GM19395 (cell line): ENCODE data around the gene STAMBP.
"Not testable (repeated sequence)": the region's sequence is repeated elsewhere in the genome, so short reads cannot be mapped to it uniquely, and the experiment has no call there.

Experiments used
- ATAC-seq: cut with Tn5 transposase; IDR thresholded peaks from one replicate; pipeline ENCODE4 v1.9.1; 2021; ENCODE audit warnings: mild to moderate bottlenecking, moderate library complexity; ENCODE audit not compliant: unreplicated experiment

STAMBP gene

DNA sequence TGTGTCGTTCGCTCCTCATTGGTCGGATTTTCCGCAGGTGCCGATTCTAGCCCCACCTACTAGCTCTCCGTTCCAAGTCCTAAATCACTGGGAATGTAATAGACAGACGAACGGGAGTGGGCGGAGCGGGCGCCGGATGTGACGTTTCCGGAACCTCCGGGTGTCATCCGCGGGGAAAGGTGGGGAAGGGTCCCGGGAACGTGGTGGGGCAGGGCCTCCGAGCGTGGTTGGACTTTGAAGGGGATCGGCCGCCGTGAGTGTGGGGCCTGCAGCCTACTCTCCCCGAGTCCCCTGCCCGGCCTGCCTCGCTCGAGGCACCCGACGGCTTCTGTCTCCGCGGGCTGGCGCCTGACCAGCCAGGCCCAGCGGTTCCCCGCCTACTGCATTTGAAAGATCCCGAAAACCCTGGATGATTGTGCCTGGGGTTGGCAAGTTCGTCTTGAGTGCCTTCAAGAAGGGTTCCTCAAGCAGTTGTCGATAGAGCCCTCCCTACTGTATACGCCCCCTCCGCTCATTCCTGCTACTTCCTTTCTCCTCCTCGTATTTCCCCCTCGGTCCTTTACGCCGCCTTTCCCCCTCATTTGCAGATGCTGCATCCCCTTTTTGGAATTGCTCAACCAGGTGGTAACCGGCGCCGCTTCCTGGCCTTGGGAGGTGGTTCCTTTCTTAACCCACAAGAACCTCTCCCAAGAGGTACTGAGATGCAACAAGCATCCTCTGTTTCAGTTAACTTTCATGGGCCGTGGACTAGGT, at the start of gene STAMBP:
STAMBP (plus strand) TSS at position 144 of the 753 bp plus-strand sequence. CDS start 1,896 bp downstream, outside the sequence.
- peak; percentile 82 for ATAC-seq

DNA sequence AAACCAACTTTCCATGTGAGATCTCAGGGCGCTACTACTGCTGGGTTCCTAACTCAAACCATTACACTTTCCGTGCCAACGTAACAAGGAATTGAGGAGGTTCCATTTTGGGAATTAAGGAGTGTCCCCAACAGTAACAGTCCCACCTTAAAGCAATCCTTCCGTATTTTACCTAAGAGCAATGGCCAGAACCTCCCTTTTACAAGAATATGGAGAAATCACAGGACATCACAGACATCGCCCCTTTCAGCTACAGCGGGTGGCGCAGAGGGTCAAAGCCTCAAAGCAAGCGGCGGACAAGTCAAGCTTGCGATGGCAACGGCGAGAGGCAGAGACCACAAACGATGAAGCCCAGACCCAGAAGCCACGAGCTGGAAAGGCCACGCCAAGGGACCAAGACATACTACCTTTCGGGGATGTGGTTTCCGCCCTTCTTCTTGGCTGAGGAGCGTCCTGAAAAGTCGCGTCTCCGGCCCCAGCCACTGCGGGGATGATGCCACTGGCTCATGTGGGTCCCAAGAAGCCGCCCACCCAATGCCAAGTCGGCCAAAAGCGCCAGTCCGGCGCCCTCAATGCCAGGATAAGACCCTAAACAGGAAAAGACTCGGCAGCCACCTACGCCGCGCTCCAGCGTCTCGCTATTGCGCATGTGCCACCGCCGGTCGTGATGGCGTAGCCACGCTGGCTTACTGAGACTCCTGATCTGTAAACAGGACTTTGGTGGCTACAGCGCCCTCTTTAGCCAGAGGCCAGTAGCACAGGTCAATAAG, 49.1 kb upstream of the STAMBP start, which contains the start of gene DUSP11:
DUSP11 (minus strand) TSS at position 637 of the 770 bp plus-strand sequence; CDS start at position 508, 129 bp downstream.
- peak; percentile 100 for ATAC-seq

DNA sequence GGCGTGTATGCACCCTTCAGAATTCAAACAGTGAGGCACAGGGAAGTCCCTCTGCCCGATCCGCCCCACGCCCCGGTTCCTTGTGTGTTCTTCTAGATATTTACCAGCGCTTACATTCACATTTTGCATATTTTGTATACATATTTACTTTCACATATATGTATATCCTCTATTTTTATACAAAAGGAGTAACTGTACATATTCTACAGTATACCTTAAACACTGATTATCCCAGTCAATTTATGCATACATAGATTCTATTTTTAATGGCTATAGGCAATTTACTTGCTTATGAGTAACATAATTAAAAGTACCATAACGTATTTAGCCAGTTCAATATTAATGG, 48.6 kb upstream of the STAMBP start:
- ATAC-seq = no peak

DNA sequence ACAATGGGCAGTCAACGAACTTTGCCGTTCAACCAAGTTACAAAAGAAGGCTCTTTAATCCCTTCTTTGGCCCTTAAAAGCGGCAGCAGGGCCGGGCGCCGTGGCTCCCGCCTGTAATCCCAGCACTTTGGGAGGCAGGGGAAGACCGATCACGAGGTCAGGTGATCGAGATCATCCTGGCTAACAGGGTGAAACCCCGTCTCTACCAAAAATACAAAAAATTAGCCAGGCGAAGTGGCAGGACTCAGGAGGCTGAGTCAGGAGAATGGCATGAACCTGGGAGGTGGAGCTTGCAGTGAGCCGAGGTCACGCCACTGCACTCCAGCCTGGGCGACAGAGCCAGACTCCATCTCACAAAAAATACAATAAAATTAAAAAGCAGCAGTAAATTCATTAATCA, 45.4 kb upstream of the STAMBP start:
- not testable (repeated sequence) for ATAC-seq

DNA sequence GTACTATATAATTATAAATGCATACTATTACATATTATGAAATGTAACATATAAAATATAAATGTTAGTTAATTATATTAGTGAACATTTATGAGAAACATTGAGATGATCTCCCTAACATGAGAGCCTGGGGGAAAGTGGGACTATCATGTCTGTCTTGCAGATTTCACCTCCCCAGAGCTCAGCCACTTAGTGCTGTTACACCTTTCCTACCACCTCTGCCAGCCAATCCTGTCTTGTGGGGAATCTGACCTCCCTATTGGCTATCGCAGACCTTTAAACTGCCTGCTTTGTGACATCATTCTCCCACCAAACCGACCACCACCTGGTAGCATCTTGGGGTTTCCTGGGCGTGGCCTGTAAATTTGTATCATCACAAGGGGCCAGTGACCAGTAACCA, 44.9 kb upstream of the STAMBP start, which contains the start of gene C2orf78:
C2orf78 (plus strand) TSS at position 301 of the 400 bp plus-strand sequence. CDS start 127 bp downstream, outside the sequence.
- ATAC-seq = not testable (repeated sequence)

DNA sequence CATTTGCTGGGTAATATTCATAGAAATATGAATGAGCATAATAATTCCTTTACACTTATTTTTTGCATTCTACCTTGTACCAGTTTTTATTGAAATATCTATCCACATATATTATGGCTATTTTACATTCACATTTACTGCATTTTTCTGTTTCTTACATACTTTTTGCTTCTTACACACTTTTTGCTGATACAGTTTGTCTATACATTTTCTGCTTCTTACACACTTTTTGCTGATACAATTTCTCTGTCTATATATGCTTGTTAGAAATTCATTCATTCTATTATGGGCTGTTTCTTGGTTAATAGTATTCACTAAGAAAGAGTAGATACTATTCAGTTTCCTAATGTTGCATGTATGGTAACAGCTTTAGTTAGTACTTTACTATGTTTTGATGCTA, 16.9 kb upstream of the STAMBP start:
- ATAC-seq = no peak

DNA sequence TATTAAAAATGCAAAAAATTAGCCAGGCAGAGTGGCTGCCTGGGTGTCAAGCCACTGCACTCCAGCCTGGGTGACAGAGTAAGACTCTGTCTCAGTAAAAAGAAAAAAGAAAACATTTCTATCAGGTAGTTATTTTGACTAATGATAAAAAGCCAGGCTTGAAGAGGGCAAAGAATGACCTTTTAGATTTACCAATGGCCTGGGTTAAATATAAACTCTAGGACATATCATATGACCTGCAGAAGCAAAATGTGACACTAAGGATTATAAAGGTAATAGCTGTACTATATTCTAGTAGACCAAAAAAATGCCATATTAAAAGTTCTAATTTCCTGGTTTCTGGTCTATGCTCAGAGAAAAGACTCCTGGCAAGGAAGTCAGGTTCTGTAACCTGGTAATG, 16.1 kb upstream of the STAMBP start:
- no peak for ATAC-seq

DNA sequence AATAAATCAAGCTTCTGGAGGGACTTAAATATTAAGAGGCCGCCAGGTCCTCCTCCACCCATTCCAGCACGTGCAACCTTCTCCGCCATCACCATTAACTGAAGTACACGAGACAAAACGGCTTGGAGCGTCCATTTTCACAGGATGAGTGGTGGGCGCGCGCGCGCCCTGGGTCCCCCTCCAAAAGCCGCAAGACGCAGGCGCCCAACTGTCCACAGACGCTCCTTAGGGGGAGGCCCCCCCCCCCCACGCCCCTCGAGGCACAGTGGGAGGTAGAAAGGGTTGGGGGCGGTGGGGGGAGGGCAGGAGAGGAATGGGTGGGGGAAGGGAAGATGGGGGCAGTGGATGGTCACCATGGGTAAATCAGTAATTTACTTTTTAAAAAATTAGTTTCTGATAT, 10.5 kb upstream of the STAMBP start:
- no peak for ATAC-seq

DNA sequence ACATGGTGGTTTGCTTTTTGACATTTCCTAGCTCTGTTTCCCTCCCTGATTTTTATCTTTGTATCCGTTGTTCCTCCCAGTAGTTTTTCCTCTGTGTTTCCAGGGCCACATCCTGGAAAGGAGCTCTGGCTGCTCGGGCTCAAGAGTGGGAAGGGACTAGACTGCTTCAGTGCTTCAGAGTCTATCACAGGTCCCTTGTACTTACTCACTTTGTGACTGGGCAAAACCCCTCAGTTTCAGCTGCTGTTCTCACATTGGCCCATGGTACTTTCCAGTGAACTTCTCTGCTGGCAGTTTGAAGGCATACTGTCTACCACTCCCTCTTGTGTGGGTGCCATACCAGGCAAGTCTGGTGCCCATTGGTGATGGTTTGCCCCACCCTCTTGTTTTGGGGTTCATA, 7.5 kb upstream of the STAMBP start:
- peak; percentile 74 for ATAC-seq

DNA sequence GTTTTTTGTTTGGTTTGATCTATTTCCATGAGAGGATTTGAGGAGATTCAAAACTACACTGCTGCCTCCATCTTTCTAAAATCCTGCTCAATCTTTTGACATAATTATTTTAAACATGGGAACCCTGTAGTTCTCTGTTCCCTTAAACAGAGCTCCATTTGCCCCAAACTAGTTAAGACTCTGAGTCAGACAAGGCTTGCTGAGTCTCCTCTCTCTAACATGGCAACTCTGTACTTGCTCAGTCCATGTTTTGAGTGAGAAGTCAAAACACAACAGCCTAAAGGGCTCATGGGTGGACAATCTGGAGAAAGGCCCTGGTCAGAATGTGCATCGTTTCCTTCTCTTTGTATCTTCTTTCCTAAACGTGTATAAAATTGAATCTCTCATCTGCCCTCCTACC, 7.1 kb upstream of the STAMBP start:
- no peak for ATAC-seq

DNA sequence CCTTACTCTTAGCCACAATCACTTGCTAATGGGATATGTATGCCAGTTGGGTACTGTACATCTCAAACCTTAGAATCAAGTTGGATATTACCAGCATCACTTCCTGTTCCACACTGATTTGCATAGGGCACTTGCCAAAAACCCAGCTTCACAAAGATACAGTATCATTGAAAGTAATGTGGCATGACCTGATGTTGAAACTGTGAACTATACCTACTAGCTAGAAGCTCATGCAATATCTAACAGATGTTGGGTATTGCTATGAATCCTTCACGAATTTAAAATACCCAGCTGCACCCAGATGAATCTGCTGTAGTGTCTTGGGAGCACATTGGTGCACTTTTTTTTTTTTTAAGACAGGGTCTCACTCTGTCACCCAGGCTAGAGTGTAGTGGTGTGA, 6.5 kb upstream of the STAMBP start:
- ATAC-seq = peak; percentile 57

DNA sequence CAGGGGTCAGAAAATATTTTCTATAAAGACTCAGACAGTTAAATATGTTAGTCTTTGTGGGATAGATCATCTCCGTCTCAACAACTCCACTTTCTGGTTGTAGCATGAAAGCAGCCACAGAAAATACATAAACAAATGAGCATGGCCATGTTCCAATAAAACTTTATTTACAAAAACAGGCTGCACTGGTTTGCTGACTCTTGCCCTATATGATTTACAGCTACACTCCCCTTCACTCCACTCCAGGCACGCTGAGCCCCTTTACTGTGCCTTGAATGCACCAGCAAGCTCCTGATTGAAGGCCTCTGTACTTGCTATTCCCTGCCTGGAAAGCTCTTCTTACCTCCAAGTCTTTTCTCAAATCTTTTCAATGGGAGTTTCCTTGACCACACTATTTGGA, 5.8 kb upstream of the STAMBP start:
- no peak for ATAC-seq

DNA sequence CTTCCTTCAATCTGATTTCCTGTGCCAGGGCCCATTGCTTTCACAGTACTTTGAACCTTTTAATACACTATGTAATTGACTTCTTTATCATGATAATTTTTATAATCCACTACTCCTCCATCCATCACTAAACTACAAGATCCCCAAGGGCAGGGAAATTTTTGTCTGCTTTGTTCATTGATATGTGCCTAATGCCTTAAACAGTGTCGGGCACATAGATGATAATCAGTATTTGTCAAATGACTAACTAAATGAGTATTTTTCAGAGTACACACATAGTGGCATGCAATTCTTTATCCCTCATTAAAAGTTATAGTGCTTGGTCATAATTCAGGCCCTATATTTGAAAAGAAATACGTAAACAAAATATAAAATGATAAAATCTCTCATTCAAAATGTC, 5.3 kb upstream of the STAMBP start:
- no peak for ATAC-seq

DNA sequence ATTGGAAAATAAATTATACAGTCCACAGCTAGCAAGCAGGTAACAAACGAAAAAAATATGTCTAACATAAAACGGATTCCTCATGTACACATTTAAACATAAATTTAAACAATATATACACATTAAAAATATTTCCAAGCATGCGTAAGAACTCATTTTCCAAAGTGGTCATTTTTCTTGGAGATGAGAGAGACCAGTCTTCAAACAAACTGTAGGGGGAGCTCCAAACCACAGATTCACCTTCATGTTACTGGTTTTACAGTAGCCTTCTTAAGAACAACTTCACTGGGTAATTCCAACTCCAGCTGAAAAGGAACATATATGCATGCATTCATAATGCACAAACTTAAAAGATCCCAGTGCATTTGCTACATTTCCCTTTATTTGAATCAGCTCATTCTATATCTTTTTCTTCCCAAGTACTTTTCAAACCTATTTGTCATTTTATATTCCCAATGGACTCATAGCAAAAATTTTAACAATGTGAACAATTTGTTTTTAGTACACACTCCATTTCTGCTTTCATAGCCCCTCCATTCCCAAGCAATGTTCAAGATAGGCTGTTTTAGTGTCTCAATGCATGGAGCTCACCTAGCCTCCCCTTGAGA, 4.7 kb upstream of the STAMBP start:
- ATAC-seq = no peak

DNA sequence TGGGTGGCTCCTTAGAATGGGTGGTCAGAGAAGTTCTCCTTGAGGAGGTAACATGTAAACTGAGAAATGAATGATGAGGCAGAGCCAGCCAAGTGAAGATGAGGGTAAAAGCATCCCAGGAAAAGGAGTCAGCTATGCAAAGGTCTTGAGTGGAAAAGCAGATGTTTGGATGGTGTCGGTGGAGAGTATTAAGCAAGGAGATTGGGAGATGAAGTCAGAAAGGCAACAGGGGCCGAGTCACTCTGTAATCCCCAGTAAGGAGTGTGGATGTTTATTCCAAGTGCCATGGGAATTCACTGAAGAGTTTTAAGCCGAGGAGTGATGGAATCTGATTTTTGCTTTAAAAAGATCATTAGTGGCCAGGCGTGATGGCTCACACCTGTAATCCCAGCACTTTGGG, 3.4 kb upstream of the STAMBP start:
- ATAC-seq = no peak

DNA sequence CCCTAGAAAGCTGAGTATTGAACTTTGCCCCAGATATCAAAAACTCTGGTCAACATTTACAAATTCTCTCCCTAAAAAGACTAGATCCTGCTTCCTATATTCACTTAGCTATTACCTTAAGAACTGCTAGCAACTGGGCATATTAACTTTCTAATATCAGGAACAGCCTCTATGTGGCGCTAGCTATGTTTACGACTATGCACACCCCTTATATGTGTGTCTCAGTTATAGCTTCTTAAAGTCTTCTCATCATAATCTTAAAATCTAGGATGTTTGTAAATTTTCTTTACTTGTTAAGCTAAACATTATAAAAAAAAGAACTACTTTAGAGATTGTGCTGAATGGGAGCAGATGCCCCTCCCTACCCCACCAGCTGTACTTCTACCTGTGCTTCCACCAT, 1.7 kb upstream of the STAMBP start:
- ATAC-seq = no peak

DNA sequence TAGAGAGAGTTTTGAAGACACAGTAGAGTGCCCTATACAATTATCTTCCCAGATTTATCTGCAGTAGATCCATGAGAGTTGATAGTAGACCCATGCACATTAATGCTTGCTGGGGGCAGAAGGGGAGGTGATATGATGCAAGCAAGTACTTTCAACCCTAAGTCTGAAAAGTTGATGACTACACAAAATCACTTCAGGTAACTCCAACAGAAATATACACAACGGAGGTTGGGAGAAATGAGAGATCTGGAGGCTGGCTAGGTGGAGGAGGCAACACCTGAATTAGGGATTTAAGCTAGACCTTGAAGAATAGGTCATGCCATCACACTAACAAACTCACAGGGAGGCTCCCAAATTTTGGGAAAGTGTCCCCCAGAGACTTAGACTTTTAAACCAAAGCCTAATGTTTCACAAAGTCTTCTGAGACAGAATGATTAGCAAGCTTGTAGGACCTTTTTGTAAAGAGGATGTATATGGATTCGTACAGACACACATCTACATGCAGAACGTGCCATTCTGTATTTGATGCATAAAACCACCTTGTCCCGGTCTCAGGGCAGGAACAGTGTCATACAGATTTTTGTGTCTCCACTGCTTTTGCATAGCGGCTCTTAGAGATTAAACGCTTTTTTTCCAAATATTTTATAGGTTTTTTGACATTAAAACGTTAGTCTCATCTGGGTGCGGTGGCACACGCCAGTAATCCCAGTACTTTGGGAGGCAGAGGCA, 937 bp upstream of the STAMBP start:
- no peak for ATAC-seq

DNA sequence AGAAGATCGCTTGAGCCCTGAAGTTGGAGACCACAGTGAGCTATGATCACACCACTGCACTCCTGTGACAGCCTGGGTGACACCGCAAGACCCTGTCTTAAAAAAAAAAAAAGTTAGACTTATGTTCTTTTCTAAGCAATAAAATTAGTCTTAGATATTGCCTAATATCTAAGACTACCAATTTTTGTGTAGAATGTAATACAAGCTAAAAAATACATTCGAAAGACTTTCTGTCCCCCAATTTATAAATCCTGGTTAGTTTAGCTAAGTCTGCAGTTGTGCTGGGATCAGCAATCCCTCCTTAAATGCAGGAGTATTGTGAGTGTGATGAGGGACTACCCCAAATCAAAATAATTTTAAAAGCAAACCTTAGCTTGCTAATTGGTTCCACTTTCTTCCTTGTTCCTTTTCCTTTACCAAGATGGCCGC, 358 bp upstream of the STAMBP start:
- ATAC-seq = no peak

DNA sequence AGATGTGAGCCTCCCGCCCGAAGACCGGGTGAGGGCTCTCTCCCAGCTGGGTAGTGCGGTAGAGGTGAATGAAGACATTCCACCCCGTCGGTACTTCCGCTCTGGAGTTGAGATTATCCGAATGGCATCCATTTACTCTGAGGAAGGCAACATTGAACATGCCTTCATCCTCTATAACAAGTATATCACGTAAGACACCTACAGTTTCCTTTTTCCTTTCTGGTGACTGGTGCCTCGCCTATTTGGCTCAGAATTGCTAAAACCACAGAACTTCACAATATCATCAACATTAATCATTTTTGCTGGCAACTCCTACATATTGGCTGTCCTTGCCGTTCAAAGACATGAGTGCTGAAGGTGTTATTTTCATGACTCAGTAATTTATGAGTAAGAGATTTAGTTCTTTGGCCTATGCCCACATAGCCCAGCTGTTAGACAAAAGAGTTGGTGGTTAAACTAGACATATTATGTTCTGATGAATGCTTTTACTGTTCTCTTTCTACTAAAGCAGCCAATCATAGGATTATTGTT, 2.2 kb downstream of the STAMBP start:
- no peak for ATAC-seq

DNA sequence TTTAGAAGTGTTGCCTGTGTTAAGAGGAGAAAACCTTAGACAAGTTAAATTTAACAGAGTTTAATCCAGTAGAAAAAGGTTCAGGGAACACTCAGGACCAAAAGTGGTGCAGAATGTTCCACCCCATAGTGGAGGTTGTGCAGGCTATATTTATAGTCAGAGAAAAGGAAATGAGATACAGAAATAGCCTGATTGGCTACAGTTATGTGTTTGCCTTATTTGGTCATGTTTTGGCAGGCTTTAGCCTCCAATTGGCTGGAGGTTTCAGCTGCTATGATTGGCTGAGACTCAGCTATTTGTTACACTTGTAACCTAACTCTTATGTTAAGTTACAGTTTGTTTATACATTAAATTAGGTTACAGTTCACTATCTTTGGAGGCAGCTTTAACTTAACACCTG, 4.2 kb downstream of the STAMBP start:
- ATAC-seq = no peak
